Body of pancreas (tissue), 4 donors: ENCODE data around the gene SERINC3.

Experiments
- POLR2A ChIP-seq, 3 donors: fragments of 450-650 bp; IDR thresholded peaks; one replicate each; pipeline ENCODE4 v1.6.1; 2016; ENCODE audit warnings: antibody characterized with exemption in 3 of 3, mild to moderate bottlenecking in 2 of 3
- TF ChIP-seq, protein P1 (sequence below), 7 experiments: fragments of 450-650 bp in 4 of 7; fragments of 200-600 bp in 3 of 7; sonication (generic) in 3 of 7; IDR thresholded peaks; one replicate each; pipeline ENCODE4 v1.5.1; 2016 to 2019; ENCODE audit warnings: antibody characterized with exemption in 7 of 7

DNA sequence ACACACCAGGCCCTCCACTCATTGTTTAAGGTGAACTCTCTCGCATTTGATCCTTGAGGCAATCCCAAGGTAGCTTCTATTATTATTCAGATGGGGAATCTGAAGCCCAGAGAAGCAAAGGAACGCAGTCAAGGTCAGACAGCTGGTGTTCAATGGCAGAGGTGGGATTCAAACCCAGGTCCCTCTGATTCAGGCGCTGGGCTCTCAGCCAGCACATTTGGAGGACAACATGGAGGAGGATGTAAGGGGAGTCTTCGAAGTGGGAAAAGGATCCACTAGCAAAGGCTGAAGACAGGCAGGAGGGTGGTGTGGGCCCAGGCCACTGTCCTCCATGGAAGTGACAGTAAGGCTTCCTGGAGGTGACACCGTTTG, 60.1 kb downstream of the SERINC3 start:
- TF ChIP-seq POLR2A (IDR thresholded peaks at IDR 0.05), result no peak
- TF ChIP-seq, protein P1, sequence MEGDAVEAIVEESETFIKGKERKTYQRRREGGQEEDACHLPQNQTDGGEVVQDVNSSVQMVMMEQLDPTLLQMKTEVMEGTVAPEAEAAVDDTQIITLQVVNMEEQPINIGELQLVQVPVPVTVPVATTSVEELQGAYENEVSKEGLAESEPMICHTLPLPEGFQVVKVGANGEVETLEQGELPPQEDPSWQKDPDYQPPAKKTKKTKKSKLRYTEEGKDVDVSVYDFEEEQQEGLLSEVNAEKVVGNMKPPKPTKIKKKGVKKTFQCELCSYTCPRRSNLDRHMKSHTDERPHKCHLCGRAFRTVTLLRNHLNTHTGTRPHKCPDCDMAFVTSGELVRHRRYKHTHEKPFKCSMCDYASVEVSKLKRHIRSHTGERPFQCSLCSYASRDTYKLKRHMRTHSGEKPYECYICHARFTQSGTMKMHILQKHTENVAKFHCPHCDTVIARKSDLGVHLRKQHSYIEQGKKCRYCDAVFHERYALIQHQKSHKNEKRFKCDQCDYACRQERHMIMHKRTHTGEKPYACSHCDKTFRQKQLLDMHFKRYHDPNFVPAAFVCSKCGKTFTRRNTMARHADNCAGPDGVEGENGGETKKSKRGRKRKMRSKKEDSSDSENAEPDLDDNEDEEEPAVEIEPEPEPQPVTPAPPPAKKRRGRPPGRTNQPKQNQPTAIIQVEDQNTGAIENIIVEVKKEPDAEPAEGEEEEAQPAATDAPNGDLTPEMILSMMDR (IDR thresholded peaks at IDR 0.05), result no peak
